Bronchial epithelial cell (primary cell): ENCODE results near the gene EIF2S3B. TPM values are rescaled to one million over a fixed set of nuclear protein-coding genes. Genes with fewer than 3 reads are reported as not detected.

ENCODE experiments used
- DNase-seq: peaks from one replicate; pipeline ENCODE4 v3.0.0-alpha.2; 2010; ENCODE audit warnings: low read depth
- FAIRE-seq: peaks from 2 replicates; lab custom pipeline; 2011; peaks lifted over from hg19 to GRCh38; lab: Jason Lieb, UNC
- H3K27me3 ChIP-seq: 2 replicates; pipeline ENCODE4 v1.5.1; 2011; ENCODE audit warnings: low read length; ENCODE audit not compliant: control insufficient read depth, insufficient read depth
- H3K36me3 ChIP-seq: 2 replicates; pipeline ENCODE4 v1.5.1; 2011; ENCODE audit warnings: low read length; ENCODE audit not compliant: control insufficient read depth, insufficient read depth
- H3K4me3 ChIP-seq: 2 replicates; pipeline ENCODE4 v1.5.1; 2011; ENCODE audit warnings: mild to moderate bottlenecking, low read depth, low read length, control low read depth
- CTCF ChIP-seq: IDR thresholded peaks from 2 replicates; pipeline ENCODE4 v1.5.1; 2011; ENCODE audit warnings: mild to moderate bottlenecking, moderate library complexity, low read length, control low read depth, inconsistent platforms; ENCODE audit not compliant: insufficient read depth, severe bottlenecking
- total RNA-seq: library from RNA; depleted of rRNA; stranded (reverse); fragments of >200 nt; gene quantifications from 2 replicates; pipeline ENCODE4 v1.2.1, GENCODE V29; 2014

Gene EIF2S3B
- total RNA-seq, 1 donor from 2014 or later = 0.79 TPM

GRCh38 chr12:10491766-10492165 is 13.9 kb upstream of the EIF2S3B start:
- no peak overlapping the region for H3K4me3 ChIP-seq
- DNase-seq (no peak), FAIRE-seq (no peak)
- no peaks in the 10 kb centered on the region for H3K27me3 ChIP-seq
- no peaks in the 10 kb centered on the region for H3K36me3 ChIP-seq
- TF ChIP-seq CTCF = no peak

GRCh38 chr12:10497602-10498001 is 8.1 kb upstream of the EIF2S3B start:
- no peak for FAIRE-seq
- no peak for DNase-seq
- TF ChIP-seq CTCF = no peak
- Histone ChIP-seq H3K36me3 (no peaks in the 10 kb centered on the region), H3K4me3 (no peak overlapping the region), H3K27me3 (no peaks in the 10 kb centered on the region)

- Histone ChIP-seq H3K36me3 (no peaks in the 10 kb centered on the region), H3K4me3 (no peak overlapping the region), H3K27me3 (no peaks in the 10 kb centered on the region)
- FAIRE-seq (no peak), DNase-seq (no peak)
- no peak for TF ChIP-seq CTCF
Observed at GRCh38 chr12:10498042-10498441, 7.6 kb upstream of the EIF2S3B start.

GRCh38 chr12:10501030-10501429 is 4.7 kb upstream of the EIF2S3B start:
- no peaks in the 10 kb centered on the region for H3K27me3 ChIP-seq
- FAIRE-seq (no peak), DNase-seq (peak; percentile 43)
- TF ChIP-seq CTCF = peak; percentile 38
- no peaks in the 10 kb centered on the region for H3K36me3 ChIP-seq
- H3K4me3 ChIP-seq = no peak overlapping the region

GRCh38 chr12:10503460-10503859 is 2.2 kb upstream of the EIF2S3B start:
- Histone ChIP-seq H3K4me3 (no peak overlapping the region), H3K27me3 (no peaks in the 10 kb centered on the region), H3K36me3 (no peaks in the 10 kb centered on the region)
- TF ChIP-seq CTCF = no peak
- no peak for DNase-seq
- no peak for FAIRE-seq

- no peak for TF ChIP-seq CTCF
- Histone ChIP-seq H3K36me3 (no peaks in the 10 kb centered on the region), H3K27me3 (no peaks in the 10 kb centered on the region), H3K4me3 (no peak overlapping the region)
- FAIRE-seq = no peak
- DNase-seq = no peak
Observed at GRCh38 chr12:10511756-10512355, 6.2 kb downstream of the EIF2S3B start.
